ENCODE measurements around the gene PPP2R2D. TPM values are rescaled to one million over a fixed set of nuclear protein-coding genes. Genes with fewer than 3 reads are reported as not detected.

PPP2R2D gene
- 37.1 and 43.1 TPM in 2 replicates for total RNA-seq

GRCh38 chr10:131900350-131901152 lies at the start of gene PPP2R2D:
Gene PPP2R2D (plus strand): TSS chr10:131901008. CDS start chr10:131901149, 141 bp downstream.

GRCh38 chr10:131981429-131982184 lies 80.8 kb downstream of the PPP2R2D start, which contains the start of gene BNIP3:
Gene BNIP3 (minus strand): TSS chr10:131981923. CDS start chr10:131981806, 117 bp downstream.

Other genes with a start within 250 kb of the PPP2R2D start
- 100 and 262 TPM in 2 replicates for gene BNIP3, start 80.9 kb downstream of the PPP2R2D start, total RNA-seq
- gene JAKMIP3, start 164.9 kb downstream of the PPP2R2D start, total RNA-seq, result not detected in 2 replicates

Data from tracheal epithelial cell (primary cell).